NCI-H2227 (cell line): ENCODE data around the gene MRPL36.

Source experiments
- DNase-seq: peaks from one replicate; lab custom pipeline; 2025; ENCODE audit not compliant: unreplicated experiment; lab: John Stamatoyannopoulos, UW

The MRPL36 gene

GRCh38 chr5:1765880-1766235 is 33.8 kb downstream of the MRPL36 start:
- DNase-seq: no peak

- DNase-seq: no peak
Measured at GRCh38 chr5:1765141-1765879, 34.3 kb downstream of the MRPL36 start.

GRCh38 chr5:1764606-1764960 is 35.1 kb downstream of the MRPL36 start:
- DNase-seq: no peak

- no peak for DNase-seq
Measured at GRCh38 chr5:1763960-1764605, 35.6 kb downstream of the MRPL36 start.

- no peak for DNase-seq
Measured at GRCh38 chr5:1763548-1763911, 36.1 kb downstream of the MRPL36 start.

GRCh38 chr5:1762883-1763547 is 36.6 kb downstream of the MRPL36 start:
- DNase-seq: no peak

- DNase-seq: no peak
Measured at GRCh38 chr5:1762121-1762882, 37.3 kb downstream of the MRPL36 start.

- DNase-seq: no peak
Measured at GRCh38 chr5:1761453-1761755, 38.2 kb downstream of the MRPL36 start.

- DNase-seq: no peak
Measured at GRCh38 chr5:1760656-1761452, 38.8 kb downstream of the MRPL36 start.

GRCh38 chr5:1760231-1760630 is 39.4 kb downstream of the MRPL36 start:
- no peak for DNase-seq

GRCh38 chr5:1759378-1759970 is 40.2 kb downstream of the MRPL36 start:
- no peak for DNase-seq

- no peak for DNase-seq
Measured at GRCh38 chr5:1758574-1758973, 41.1 kb downstream of the MRPL36 start.

GRCh38 chr5:1757511-1757910 is 42.1 kb downstream of the MRPL36 start:
- DNase-seq: no peak

GRCh38 chr5:1756481-1756880 is 43.2 kb downstream of the MRPL36 start:
- no peak for DNase-seq

GRCh38 chr5:1755321-1755949 is 44.2 kb downstream of the MRPL36 start:
- DNase-seq: no peak

GRCh38 chr5:1754531-1755220 is 45.0 kb downstream of the MRPL36 start:
- no peak for DNase-seq

GRCh38 chr5:1753490-1753889 is 46.1 kb downstream of the MRPL36 start:
- no peak for DNase-seq

GRCh38 chr5:1752881-1753280 is 46.8 kb downstream of the MRPL36 start:
- no peak for DNase-seq
